Esophagus mucosa (tissue), 1 donor: Measurements from ENCODE around the gene MMAB. TPM values are rescaled to one million over a fixed set of nuclear protein-coding genes. Genes with fewer than 3 reads are reported as not detected.

Experiments used
- total RNA-seq: library from RNA; stranded (reverse); gene quantifications from one replicate; pipeline ENCODE4 v1.2.4, GENCODE V29; 2023
- donor health status: DM: yes; HTN: yes; CAD: no.

Gene MMAB
- total RNA-seq, 1 donor from 2014 or later: 74.2 TPM

Other genes with a start within 250 kb of the MMAB start
- 1.0 TPM for gene MYO1H, start 225.6 kb downstream of the MMAB start, total RNA-seq
- gene KCTD10, start 96.2 kb downstream of the MMAB start, total RNA-seq: 51.7 TPM
- gene UBE3B, start 95.9 kb downstream of the MMAB start, total RNA-seq: 29.6 TPM
- 55.2 TPM for gene MVK, start 290 bp upstream of the MMAB start, total RNA-seq
- gene FAM222A, start 140.3 kb upstream of the MMAB start, total RNA-seq: 5.4 TPM